ENCODE results near the gene PDE4D. TPM values are rescaled to one million over a fixed set of nuclear protein-coding genes. Genes with fewer than 3 reads are reported as not detected.

The PDE4D gene
- total RNA-seq, 5 donors from 2014 or later (not counting 1 experiment from before 2014, with no cell fraction given): 45.1 to 136 (median 64.9) TPM

DNA sequence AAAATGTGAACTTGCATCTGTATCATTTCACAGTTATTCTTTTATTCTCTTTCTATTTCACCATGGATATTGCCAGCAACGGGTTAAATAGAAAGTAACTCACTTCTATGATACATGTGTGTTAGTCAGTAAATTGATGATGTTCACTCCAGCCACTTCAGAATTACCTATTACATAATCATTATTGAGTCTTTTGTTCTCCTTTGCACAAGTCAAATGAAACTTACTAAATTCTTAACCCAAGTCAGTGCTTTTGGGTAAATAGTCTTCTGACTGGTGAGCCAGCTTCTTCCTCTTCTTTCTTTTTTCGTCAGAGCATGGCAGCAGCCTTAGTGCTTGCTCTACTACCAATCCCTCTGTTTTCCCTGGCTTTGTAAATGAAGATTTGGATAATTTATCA lies 966.3 kb downstream of the PDE4D start:
- POLR2A ChIA-PET: interaction anchor here in 1 of 2 donors (0.5 to 0.6 kb wide), 2 partner anchors 76 to 150 kb away, joined by 3 read pairs; no protein-coding TSS in a partner anchor
- Mint-ChIP-seq H3K4me3 (no peak overlapping the region), H3K9me3 (no peaks in the 10 kb centered on the region), H3K36me3 (no peaks in the 10 kb centered on the region), H3K4me1 (peaks cover 3 to 7% (median 6%) of the 10 kb centered on the region in 3 donors), H3K27me3 (no peaks in the 10 kb centered on the region), H3K27ac (no peak overlapping the region)
- CTCF ChIA-PET: interaction anchor here in 1 of 2 donors (0.8 kb wide), 1 partner anchor 36 kb away, joined by 3 read pairs; no protein-coding TSS in a partner anchor
- DNase-seq (no peak), ATAC-seq (replicated peaks in 1 of 4) (no peak)
- no peak overlapping the region for H3K27ac ChIP-seq (ENCODE audit: low read length)
- H3K27me3 ChIP-seq (replicated peaks in 1 of 2; ENCODE audit: control insufficient read depth in 2 of 2, extremely low read depth in 1 of 2, insufficient read depth in 2 of 2, low read length in 1 of 2): peaks cover 0 to 4% of the 10 kb centered on the region in 2 experiments
- peaks cover 0 to 2% of the 10 kb centered on the region in 2 experiments for H3K4me1 ChIP-seq (ENCODE audit: control insufficient read depth in 1 of 2, extremely low read depth in 1 of 2, insufficient read depth in 2 of 2, low read length in 2 of 2)
- no peaks in the 10 kb centered on the region for H3K36me3 ChIP-seq (ENCODE audit: control insufficient read depth in 2 of 2, extremely low read depth in 1 of 2, insufficient read depth in 1 of 2, low read length in 1 of 2)
- H3K4me3 ChIP-seq (ENCODE audit: control insufficient read depth in 1 of 2, extremely low read depth in 1 of 2, low read length in 1 of 2): no peak overlapping the region
- WGBS (ENCODE audit: insufficient coverage): no CpG with 5 or more reads among the region's 2 CpGs
- no peaks in the 10 kb centered on the region for H3K9me3 ChIP-seq

DNA sequence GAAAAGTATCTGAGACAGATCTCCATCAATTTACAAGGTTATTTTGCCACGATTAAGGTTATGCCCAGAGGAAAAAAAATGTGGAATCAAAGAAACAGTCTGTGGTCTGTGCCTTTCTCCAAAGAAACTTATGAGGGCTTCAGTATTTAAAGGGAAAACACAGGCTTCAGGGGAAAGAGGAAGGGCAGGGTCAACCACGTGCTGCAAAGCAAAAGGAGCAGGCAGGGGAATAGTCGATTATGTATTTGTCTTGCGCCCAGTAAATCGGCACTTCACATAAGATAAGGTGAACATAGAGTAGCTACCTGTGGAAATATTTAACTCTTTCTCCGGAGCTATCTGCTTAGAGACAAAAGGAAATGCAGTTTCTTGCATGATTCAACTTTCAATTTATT lies 967.0 kb downstream of the PDE4D start:
- H3K4me3 ChIP-seq (ENCODE audit: control insufficient read depth in 1 of 2, extremely low read depth in 1 of 2, low read length in 1 of 2): no peak overlapping the region
- Mint-ChIP-seq H3K27ac (no peak overlapping the region), H3K27me3 (no peaks in the 10 kb centered on the region), H3K4me1 (peaks cover 0 to 7% (median 6%) of the 10 kb centered on the region in 3 donors), H3K36me3 (no peaks in the 10 kb centered on the region), H3K9me3 (no peaks in the 10 kb centered on the region), H3K4me3 (no peak overlapping the region)
- ATAC-seq (replicated peaks in 1 of 4): no peak
- no peaks in the 10 kb centered on the region for H3K36me3 ChIP-seq (ENCODE audit: control insufficient read depth in 2 of 2, extremely low read depth in 1 of 2, insufficient read depth in 1 of 2, low read length in 1 of 2)
- ChIA-PET CTCF (interaction anchor here in 1 of 2 donors (0.6 to 0.8 kb wide), 2 partner anchors 35 to 52 kb away, joined by 3 read pairs; no protein-coding TSS in a partner anchor), POLR2A (interaction anchor here in 1 of 2 donors (0.5 kb wide), 1 partner anchor 77 kb away, joined by 3 read pairs; no protein-coding TSS in a partner anchor)
- 52% methylated on average over 4 of the region's 6 CpGs for WGBS (ENCODE audit: insufficient coverage)
- no peak for DNase-seq
- peaks cover 0 to 4% of the 10 kb centered on the region in 2 experiments for H3K27me3 ChIP-seq (replicated peaks in 1 of 2; ENCODE audit: control insufficient read depth in 2 of 2, extremely low read depth in 1 of 2, insufficient read depth in 2 of 2, low read length in 1 of 2)
- H3K9me3 ChIP-seq: no peaks in the 10 kb centered on the region
- H3K27ac ChIP-seq (ENCODE audit: low read length): no peak overlapping the region
- H3K4me1 ChIP-seq (ENCODE audit: control insufficient read depth in 1 of 2, extremely low read depth in 1 of 2, insufficient read depth in 2 of 2, low read length in 2 of 2): peaks cover 0 to 2% of the 10 kb centered on the region in 2 experiments

GRCh38 chr5:58925627-58926540 lies 967.6 kb downstream of the PDE4D start:
- ChIA-PET CTCF (interaction anchor here (0.6 kb wide), 2 partner anchors 52 to 251 kb away, joined by 3 read pairs; no protein-coding TSS in a partner anchor), POLR2A (no interaction called here)
- ATAC-seq (replicated peaks in 1 of 4): no peak
- no peak for DNase-seq
- peaks cover 0 to 4% of the 10 kb centered on the region in 2 experiments for H3K27me3 ChIP-seq (replicated peaks in 1 of 2; ENCODE audit: control insufficient read depth in 2 of 2, extremely low read depth in 1 of 2, insufficient read depth in 2 of 2, low read length in 1 of 2)
- Mint-ChIP-seq H3K27me3 (no peaks in the 10 kb centered on the region), H3K36me3 (no peaks in the 10 kb centered on the region), H3K4me3 (no peak overlapping the region), H3K9me3 (no peaks in the 10 kb centered on the region), H3K27ac (no peak overlapping the region), H3K4me1 (peaks cover 4 to 9% (median 8%) of the 10 kb centered on the region in 3 donors)
- no peaks in the 10 kb centered on the region for H3K9me3 ChIP-seq
- WGBS (ENCODE audit: insufficient coverage): 63% methylated on average over 1 of the region's 5 CpGs
- no peaks in the 10 kb centered on the region for H3K36me3 ChIP-seq (ENCODE audit: control insufficient read depth in 2 of 2, extremely low read depth in 1 of 2, insufficient read depth in 1 of 2, low read length in 1 of 2)
- H3K4me3 ChIP-seq (ENCODE audit: control insufficient read depth in 1 of 2, extremely low read depth in 1 of 2, low read length in 1 of 2): no peak overlapping the region
- H3K27ac ChIP-seq (ENCODE audit: low read length): no peak overlapping the region
- H3K4me1 ChIP-seq (ENCODE audit: control insufficient read depth in 1 of 2, extremely low read depth in 1 of 2, insufficient read depth in 2 of 2, low read length in 2 of 2): peaks cover 0 to 5% of the 10 kb centered on the region in 2 experiments

DNA sequence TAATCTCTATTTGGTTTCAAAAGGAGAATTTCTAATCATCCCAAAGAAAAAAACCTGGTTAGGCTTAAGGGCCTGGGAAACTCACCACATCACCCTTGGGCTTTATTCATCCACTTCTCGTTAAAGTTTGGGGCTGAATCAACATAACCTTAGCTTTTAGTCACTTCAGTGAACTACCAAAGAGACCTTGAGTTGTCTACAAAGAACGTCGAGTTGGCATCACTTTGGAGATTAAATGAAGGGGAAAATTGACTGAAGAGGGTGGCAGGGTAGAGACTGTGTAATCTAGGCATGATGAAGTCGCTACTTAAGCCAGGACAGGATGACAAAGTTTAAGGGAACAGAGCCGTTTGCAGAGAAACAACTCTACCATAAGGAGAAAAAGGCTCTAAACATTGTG lies 969.2 kb downstream of the PDE4D start:
- ChIA-PET CTCF (interaction anchor here in 1 of 2 donors (0.6 to 1.1 kb wide), 3 partner anchors 20 to 51 kb away, joined by 3 to 6 read pairs (median 5); no protein-coding TSS in a partner anchor), POLR2A (interaction anchor here in 1 of 2 donors (0.6 kb wide), 1 partner anchor 45 kb away, joined by 4 read pairs; no protein-coding TSS in a partner anchor)
- Mint-ChIP-seq H3K27ac (no peak overlapping the region), H3K4me3 (no peak overlapping the region), H3K36me3 (no peaks in the 10 kb centered on the region), H3K4me1 (peaks cover 9 to 11% (median 11%) of the 10 kb centered on the region in 3 donors), H3K9me3 (no peaks in the 10 kb centered on the region), H3K27me3 (peaks cover 0 to 2% of the 10 kb centered on the region in 2 donors)
- no peak for DNase-seq
- no peak for ATAC-seq (replicated peaks in 1 of 4)
- 100% methylated on average over 1 of the region's 5 CpGs for WGBS (ENCODE audit: insufficient coverage)
- peaks cover 0 to 8% of the 10 kb centered on the region in 2 experiments for H3K27me3 ChIP-seq (replicated peaks in 1 of 2; ENCODE audit: control insufficient read depth in 2 of 2, extremely low read depth in 1 of 2, insufficient read depth in 2 of 2, low read length in 1 of 2)
- H3K9me3 ChIP-seq: no peaks in the 10 kb centered on the region
- no peak overlapping the region for H3K4me3 ChIP-seq (ENCODE audit: control insufficient read depth in 1 of 2, extremely low read depth in 1 of 2, low read length in 1 of 2)
- no peak overlapping the region for H3K27ac ChIP-seq (ENCODE audit: low read length)
- H3K36me3 ChIP-seq (ENCODE audit: control insufficient read depth in 2 of 2, extremely low read depth in 1 of 2, insufficient read depth in 1 of 2, low read length in 1 of 2): no peaks in the 10 kb centered on the region
- peaks cover 0 to 7% of the 10 kb centered on the region in 2 experiments for H3K4me1 ChIP-seq (ENCODE audit: control insufficient read depth in 1 of 2, extremely low read depth in 1 of 2, insufficient read depth in 2 of 2, low read length in 2 of 2)

- no peak overlapping the region for H3K27ac ChIP-seq (ENCODE audit: low read length)
- DNase-seq: no peak
- H3K36me3 Mint-ChIP-seq: no peaks in the 10 kb centered on the region
- H3K27ac Mint-ChIP-seq: no peak overlapping the region
- 79% methylated on average over 2 of the region's 2 CpGs for WGBS (ENCODE audit: insufficient coverage)
- H3K9me3 Mint-ChIP-seq: no peaks in the 10 kb centered on the region
- H3K4me1 Mint-ChIP-seq: peaks cover 9 to 11% (median 11%) of the 10 kb centered on the region in 3 donors
- ATAC-seq (replicated peaks in 1 of 4): no peak
- H3K9me3 ChIP-seq: no peaks in the 10 kb centered on the region
- POLR2A ChIA-PET: no interaction called here
- CTCF ChIA-PET: interaction anchor here in 1 of 2 donors (0.8 kb wide), 1 partner anchor 30 kb away, joined by 3 read pairs; no protein-coding TSS in a partner anchor
- peaks cover 0 to 9% of the 10 kb centered on the region in 2 experiments for H3K27me3 ChIP-seq (replicated peaks in 1 of 2; ENCODE audit: control insufficient read depth in 2 of 2, extremely low read depth in 1 of 2, insufficient read depth in 2 of 2, low read length in 1 of 2)
- no peak overlapping the region for H3K4me3 Mint-ChIP-seq
- H3K4me3 ChIP-seq (ENCODE audit: control insufficient read depth in 1 of 2, extremely low read depth in 1 of 2, low read length in 1 of 2): no peak overlapping the region
- peaks cover 0 to 3% of the 10 kb centered on the region in 2 donors for H3K27me3 Mint-ChIP-seq
- H3K4me1 ChIP-seq (ENCODE audit: control insufficient read depth in 1 of 2, extremely low read depth in 1 of 2, insufficient read depth in 2 of 2, low read length in 2 of 2): peaks cover 0 to 7% of the 10 kb centered on the region in 2 experiments
- H3K36me3 ChIP-seq (ENCODE audit: control insufficient read depth in 2 of 2, extremely low read depth in 1 of 2, insufficient read depth in 1 of 2, low read length in 1 of 2): no peaks in the 10 kb centered on the region
Measured at GRCh38 chr5:58923355-58923754, 970.2 kb downstream of the PDE4D start.

GRCh38 chr5:58922461-58923171 lies 970.9 kb downstream of the PDE4D start:
- Mint-ChIP-seq H3K4me1 (peaks cover 9 to 11% (median 11%) of the 10 kb centered on the region in 3 donors), H3K27me3 (peaks cover 0 to 3% of the 10 kb centered on the region in 2 donors), H3K9me3 (no peaks in the 10 kb centered on the region), H3K27ac (no peak overlapping the region), H3K36me3 (no peaks in the 10 kb centered on the region), H3K4me3 (no peak overlapping the region)
- no peak for DNase-seq
- H3K4me3 ChIP-seq (ENCODE audit: control insufficient read depth in 1 of 2, extremely low read depth in 1 of 2, low read length in 1 of 2): no peak overlapping the region
- ATAC-seq (replicated peaks in 1 of 4): no peak
- 86% methylated on average over 15 of the region's 15 CpGs for WGBS (ENCODE audit: insufficient coverage)
- no peaks in the 10 kb centered on the region for H3K36me3 ChIP-seq (ENCODE audit: control insufficient read depth in 2 of 2, extremely low read depth in 1 of 2, insufficient read depth in 1 of 2, low read length in 1 of 2)
- ChIA-PET CTCF (no interaction called here), POLR2A (no interaction called here)
- H3K27me3 ChIP-seq (replicated peaks in 1 of 2; ENCODE audit: control insufficient read depth in 2 of 2, extremely low read depth in 1 of 2, insufficient read depth in 2 of 2, low read length in 1 of 2): peaks cover 0 to 9% of the 10 kb centered on the region in 2 experiments
- peaks cover 0 to 7% of the 10 kb centered on the region in 2 experiments for H3K4me1 ChIP-seq (ENCODE audit: control insufficient read depth in 1 of 2, extremely low read depth in 1 of 2, insufficient read depth in 2 of 2, low read length in 2 of 2)
- no peaks in the 10 kb centered on the region for H3K9me3 ChIP-seq
- H3K27ac ChIP-seq (ENCODE audit: low read length): no peak overlapping the region
